Gastroesophageal sphincter (tissue), 4 donors: ENCODE results near the gene RNF40. TPM values are rescaled to one million over a fixed set of nuclear protein-coding genes. Genes with fewer than 3 reads are reported as not detected.

Source experiments
- ATAC-seq: fragments of 150-250 bp; one replicate; pipeline ENCODE4 v1.9.1; 2016; ENCODE audit warnings: mild to moderate bottlenecking, moderate library complexity
- H3K27ac ChIP-seq, 4 donors: fragments of 200-600 bp; sonication (generic) in 3 of 4; 1 replicate in 3 of 4; 2 replicates in 1 of 4; pipeline ENCODE4 v1.5.1; 2016 to 2019
- H3K27me3 ChIP-seq: fragments of 200-600 bp; sonication (generic); one replicate; pipeline ENCODE4 v1.5.1; 2019
- H3K36me3 ChIP-seq, 2 donors: fragments of 200-600 bp; sonication (generic); one replicate each; pipeline ENCODE4 v1.5.1; 2019; ENCODE audit warnings: control low read depth in 1 of 2
- H3K4me1 ChIP-seq, 3 donors: fragments of 200-600 bp; sonication (generic); 1 replicate in 2 of 3; 2 replicates in 1 of 3; pipeline ENCODE4 v1.5.1; 2016 to 2019; ENCODE audit warnings: control low read depth in 2 of 3
- H3K4me3 ChIP-seq, 2 donors: fragments of 200-600 bp; sonication (generic); one replicate each; pipeline ENCODE4 v1.5.1; 2019; ENCODE audit warnings: mild to moderate bottlenecking in 1 of 2, moderate library complexity in 1 of 2
- H3K9me3 ChIP-seq, 3 donors: fragments of 200-600 bp; sonication (generic); one replicate each; pipeline ENCODE4 v1.5.1; 2017 to 2019; ENCODE audit warnings: control low read depth in 2 of 3
- EP300 ChIP-seq: sonication (generic); formaldehyde crosslinking; IDR thresholded peaks from one replicate; pipeline ENCODE4 v1.6.1; 2017; ENCODE audit warnings: antibody characterized with exemption, mild to moderate bottlenecking
- POLR2A ChIP-seq, 2 donors: fragments of 450-650 bp; IDR thresholded peaks; one replicate each; pipeline ENCODE4 v1.6.1; 2017; ENCODE audit warnings: antibody characterized with exemption in 2 of 2, mild to moderate bottlenecking in 2 of 2, moderate library complexity in 1 of 2
- POLR2AphosphoS5 ChIP-seq: sonication (generic); formaldehyde crosslinking; IDR thresholded peaks from one replicate; pipeline ENCODE4 v1.6.1; 2017; ENCODE audit warnings: antibody characterized with exemption
- WGBS, 2 donors: methylation state at CpG; one replicate each; pipeline ENCODE4 v1.1.5; 2018; ENCODE audit warnings: low coverage in 1 of 2; 5-methylcytosine and 5-hydroxymethylcytosine counted together
- total RNA-seq, 4 donors: library from RNA; depleted of rRNA; stranded (reverse); fragments of >200 nt; gene quantifications; one replicate each; pipeline ENCODE4 v1.1.0, GENCODE V29; 2016
- TF ChIP-seq, protein P1 (sequence below), 4 experiments: fragments of 200-600 bp in 2 of 4; fragments of 450-650 bp in 2 of 4; sonication (generic) in 1 of 4; IDR thresholded peaks; one replicate each; pipeline ENCODE4 v1.5.1; 2017 to 2019; ENCODE audit warnings: antibody characterized with exemption in 4 of 4, mild to moderate bottlenecking in 2 of 4, moderate library complexity in 2 of 4

RNF40 gene
- total RNA-seq, 4 donors from 2014 or later = 76.4 to 108 (median 80.6) TPM

- H3K9me3 ChIP-seq = no peaks in the 10 kb centered on the region
- WGBS, 2 donors = 70% methylated on average over 4 of the region's 4 CpGs; no CpG with 5 or more reads in 1 of the 2 donors
- H3K27ac ChIP-seq = no peak overlapping the region
- H3K4me3 ChIP-seq = no peak overlapping the region
- H3K36me3 ChIP-seq = peaks cover 0 to 46% of the 10 kb centered on the region in 2 donors
- no peak for TF ChIP-seq POLR2AphosphoS5
- TF ChIP-seq POLR2A (IDR thresholded peaks at IDR 0.05) = no peak
- TF ChIP-seq, protein P1, sequence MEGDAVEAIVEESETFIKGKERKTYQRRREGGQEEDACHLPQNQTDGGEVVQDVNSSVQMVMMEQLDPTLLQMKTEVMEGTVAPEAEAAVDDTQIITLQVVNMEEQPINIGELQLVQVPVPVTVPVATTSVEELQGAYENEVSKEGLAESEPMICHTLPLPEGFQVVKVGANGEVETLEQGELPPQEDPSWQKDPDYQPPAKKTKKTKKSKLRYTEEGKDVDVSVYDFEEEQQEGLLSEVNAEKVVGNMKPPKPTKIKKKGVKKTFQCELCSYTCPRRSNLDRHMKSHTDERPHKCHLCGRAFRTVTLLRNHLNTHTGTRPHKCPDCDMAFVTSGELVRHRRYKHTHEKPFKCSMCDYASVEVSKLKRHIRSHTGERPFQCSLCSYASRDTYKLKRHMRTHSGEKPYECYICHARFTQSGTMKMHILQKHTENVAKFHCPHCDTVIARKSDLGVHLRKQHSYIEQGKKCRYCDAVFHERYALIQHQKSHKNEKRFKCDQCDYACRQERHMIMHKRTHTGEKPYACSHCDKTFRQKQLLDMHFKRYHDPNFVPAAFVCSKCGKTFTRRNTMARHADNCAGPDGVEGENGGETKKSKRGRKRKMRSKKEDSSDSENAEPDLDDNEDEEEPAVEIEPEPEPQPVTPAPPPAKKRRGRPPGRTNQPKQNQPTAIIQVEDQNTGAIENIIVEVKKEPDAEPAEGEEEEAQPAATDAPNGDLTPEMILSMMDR (IDR thresholded peaks at IDR 0.05) = no peak
- TF ChIP-seq EP300 = no peak
- no peak for ATAC-seq
- peaks cover 0 to 36% (median 10%) of the 10 kb centered on the region in 3 donors for H3K4me1 ChIP-seq
- H3K27me3 ChIP-seq = no peaks in the 10 kb centered on the region
These were observed 18.4 kb downstream of the RNF40 start for GRCh38 chr16:30780549-30780948.

DNA sequence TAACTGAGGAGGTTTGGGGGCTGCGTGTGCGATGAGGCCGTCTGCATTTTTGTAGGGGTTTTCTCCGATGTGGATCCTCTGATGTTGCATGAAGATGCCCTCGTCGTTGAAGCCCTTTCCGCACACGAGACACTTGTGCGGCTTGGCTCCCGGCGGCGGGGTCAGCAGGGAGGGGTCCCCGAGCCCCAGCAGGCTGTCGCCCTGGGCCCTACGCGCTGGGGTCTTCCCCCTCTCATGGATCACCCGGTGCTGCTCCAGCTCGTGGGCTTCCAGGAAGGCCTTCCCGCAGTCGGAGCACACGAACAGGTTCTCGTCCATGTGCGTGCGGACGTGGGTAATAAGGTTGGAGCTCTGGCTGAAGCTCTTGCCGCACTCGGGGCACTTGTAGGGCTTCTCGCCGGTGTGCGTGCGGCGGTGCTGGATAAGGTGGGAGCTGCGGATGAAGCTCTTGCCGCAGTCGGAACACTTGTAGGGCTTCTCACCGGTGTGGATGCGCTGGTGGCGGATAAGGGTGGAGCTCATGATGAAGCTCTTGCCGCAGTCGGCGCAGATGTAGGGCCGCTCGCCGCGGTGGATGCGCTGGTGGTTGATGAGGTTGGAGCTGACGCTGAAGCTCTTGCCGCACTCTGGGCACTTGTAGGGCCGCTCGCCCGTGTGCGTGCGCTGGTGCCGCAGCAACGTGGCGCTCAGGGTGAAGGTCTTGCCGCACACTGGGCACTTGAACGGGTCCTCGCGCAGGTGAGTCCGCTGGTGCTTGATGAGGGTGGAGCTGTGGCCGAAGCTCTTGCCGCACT is 20.6 kb downstream of the RNF40 start:
- peaks cover 0 to 34% (median 10%) of the 10 kb centered on the region in 3 donors for H3K4me1 ChIP-seq
- ATAC-seq = no peak
- TF ChIP-seq, protein P1 (IDR thresholded peaks at IDR 0.05) = no peak
- no peak for TF ChIP-seq POLR2AphosphoS5
- TF ChIP-seq EP300 = no peak
- no peak for TF ChIP-seq POLR2A (IDR thresholded peaks at IDR 0.05)
- H3K27ac ChIP-seq = no peak overlapping the region
- no peaks in the 10 kb centered on the region for H3K27me3 ChIP-seq
- no peaks in the 10 kb centered on the region for H3K9me3 ChIP-seq
- H3K36me3 ChIP-seq = peaks cover 0 to 46% of the 10 kb centered on the region in 2 donors
- H3K4me3 ChIP-seq = no peak overlapping the region
- 90% methylated on average over 16 of the region's 63 CpGs; no CpG with 5 or more reads in 1 of the 2 donors for WGBS, 2 donors

DNA sequence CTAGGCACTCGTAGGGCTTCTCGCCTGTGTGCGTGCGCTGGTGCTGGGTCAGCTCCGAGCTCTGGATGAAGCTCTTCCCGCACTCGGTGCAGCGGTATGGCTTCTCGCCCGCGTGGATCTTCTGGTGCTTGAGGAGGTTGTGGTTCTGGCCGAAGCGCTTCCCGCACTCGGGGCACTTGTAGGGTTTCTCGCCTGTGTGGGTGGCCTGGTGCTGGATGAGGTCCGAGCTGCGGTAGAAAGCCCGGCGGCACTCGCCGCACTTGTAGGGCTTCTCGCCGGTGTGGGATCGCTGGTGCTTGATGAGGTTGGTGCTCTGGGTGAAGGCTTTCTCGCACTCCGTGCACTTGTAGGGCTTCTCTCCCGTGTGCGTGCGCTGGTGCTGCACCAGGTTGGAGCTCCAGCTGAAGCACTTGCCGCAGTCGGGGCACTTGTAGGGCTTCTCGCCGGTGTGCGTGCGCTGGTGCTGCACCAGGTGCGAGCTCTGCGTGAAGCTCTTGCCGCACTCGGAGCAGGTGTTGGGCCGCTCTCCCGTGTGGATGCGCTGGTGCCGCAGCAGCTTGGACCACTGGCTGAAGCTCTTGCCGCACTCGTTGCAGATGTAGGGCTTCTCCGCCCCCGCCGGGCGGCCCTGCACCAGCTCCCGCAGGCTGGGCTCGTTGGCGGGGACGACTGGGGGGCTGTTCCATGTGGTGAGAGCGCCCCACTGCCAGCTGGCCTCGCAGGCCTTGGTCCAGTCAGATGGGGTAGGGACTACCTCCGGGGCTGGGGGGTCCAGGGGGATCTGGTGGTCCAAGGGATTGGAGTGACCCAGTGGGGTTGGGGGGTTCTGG is 21.4 kb downstream of the RNF40 start:
- WGBS, 2 donors = 80% methylated on average over 1 of the region's 57 CpGs; no CpG with 5 or more reads in 1 of the 2 donors
- Histone ChIP-seq H3K27ac (no peak overlapping the region), H3K27me3 (no peaks in the 10 kb centered on the region), H3K36me3 (peaks cover 0 to 46% of the 10 kb centered on the region in 2 donors), H3K4me3 (no peak overlapping the region), H3K4me1 (peaks cover 0 to 34% (median 10%) of the 10 kb centered on the region in 3 donors), H3K9me3 (no peaks in the 10 kb centered on the region)
- no peak for ATAC-seq
- no peak for TF ChIP-seq POLR2AphosphoS5
- TF ChIP-seq, protein P1 (IDR thresholded peaks at IDR 0.05) = no peak
- TF ChIP-seq POLR2A (IDR thresholded peaks at IDR 0.05) = no peak
- TF ChIP-seq EP300 = no peak

- peaks cover 0 to 46% of the 10 kb centered on the region in 2 donors for H3K36me3 ChIP-seq
- no peaks in the 10 kb centered on the region for H3K27me3 ChIP-seq
- WGBS, 2 donors = 77 to 90% methylated on average over 6 of the region's 18 CpGs
- H3K9me3 ChIP-seq = no peaks in the 10 kb centered on the region
- H3K4me3 ChIP-seq = no peak overlapping the region
- peaks cover 0 to 34% (median 10%) of the 10 kb centered on the region in 3 donors for H3K4me1 ChIP-seq
- no peak overlapping the region for H3K27ac ChIP-seq
- TF ChIP-seq POLR2AphosphoS5 (no peak), EP300 (no peak), POLR2A (IDR thresholded peaks at IDR 0.05) (no peak)
- TF ChIP-seq, protein P1 (IDR thresholded peaks at IDR 0.05) = no peak
- no peak for ATAC-seq
These were observed 22.1 kb downstream of the RNF40 start for GRCh38 chr16:30784215-30784614.
